Natural killer cell (primary cell): ENCODE measurements around the gene NDUFAB1. TPM values are rescaled to one million over a fixed set of nuclear protein-coding genes. Genes with fewer than 3 reads are reported as not detected.
"Not testable (repeated sequence)": the region's sequence is repeated elsewhere in the genome, so short reads cannot be mapped to it uniquely, and the experiment has no call there.

Experiments
- ATAC-seq, 3 donors: fragments of 150-1000 bp in 2 of 3; fragments of 200-7000 bp in 1 of 3; cut with Tn5 transposase; 1 replicate in 1 of 3; 2 replicates in 2 of 3; pipeline ENCODE4 v1.10.0; 2021; ENCODE audit warnings: mild to moderate bottlenecking in 2 of 3, moderate library complexity in 2 of 3
- DNase-seq, 2 donors: peaks; one replicate each; pipeline versions ENCODE4 v3.0.0 to v3.0.0-alpha.2; 2013 to 2021; ENCODE audit warnings: mixed read lengths in 1 of 2
- H3K27ac ChIP-seq: one replicate; pipeline ENCODE4 v1.5.1; 2013; ENCODE audit warnings: mild to moderate bottlenecking, low read length
- H3K27me3 ChIP-seq: one replicate; pipeline ENCODE4 v1.6.1; 2013; ENCODE audit warnings: low read length; ENCODE audit not compliant: control insufficient read depth, insufficient read depth
- H3K36me3 ChIP-seq: one replicate; pipeline ENCODE4 v1.6.1; 2013; ENCODE audit warnings: low read length; ENCODE audit not compliant: control insufficient read depth, insufficient read depth
- H3K4me1 ChIP-seq: one replicate; pipeline ENCODE4 v1.6.1; 2013; ENCODE audit warnings: low read length; ENCODE audit not compliant: control insufficient read depth, insufficient read depth
- H3K4me3 ChIP-seq: one replicate; pipeline ENCODE4 v1.5.1; 2013; ENCODE audit warnings: low read length
- H3K9me3 ChIP-seq: one replicate; pipeline ENCODE4 v1.6.1; 2013; ENCODE audit warnings: low read length; ENCODE audit not compliant: control insufficient read depth, insufficient read depth
- H3K27ac Mint-ChIP-seq, 2 donors: one replicate each; pipeline ENCODE4 v1.8.0; 2022; ENCODE audit warnings: mild to moderate bottlenecking in 2 of 2, mixed read lengths in 2 of 2, moderate library complexity in 1 of 2
- H3K27me3 Mint-ChIP-seq, 2 donors: one replicate each; pipeline ENCODE4 v1.8.0; 2022; ENCODE audit warnings: low read depth in 2 of 2, mixed read lengths in 2 of 2
- H3K36me3 Mint-ChIP-seq: one replicate; pipeline ENCODE4 v1.8.0; 2022; ENCODE audit warnings: mixed read lengths
- H3K4me1 Mint-ChIP-seq, 2 donors: one replicate each; pipeline ENCODE4 v1.8.0; 2022; ENCODE audit warnings: mixed read lengths in 2 of 2
- H3K4me3 Mint-ChIP-seq: one replicate; pipeline ENCODE4 v1.8.0; 2022; ENCODE audit warnings: mild to moderate bottlenecking, moderate library complexity, mixed read lengths
- H3K9me3 Mint-ChIP-seq, 2 donors: one replicate each; pipeline ENCODE4 v1.8.0; 2022; ENCODE audit warnings: mixed read lengths in 2 of 2
- WGBS: methylation state at CpG from one replicate; pipeline ENCODE4 v1.1.7; 2013; ENCODE audit warnings: missing lambda C conversion rate; ENCODE audit not compliant: insufficient coverage; 5-methylcytosine and 5-hydroxymethylcytosine counted together
- intact Hi-C: fragments of 100-400 bp; cut with micrococcal nuclease; formaldehyde crosslinking; loops from one replicate; pipeline ENCODE4 v1.14.2; 2022
- total RNA-seq, 4 donors: library from RNA; stranded (reverse); fragments of 120-200 nt in 1 of 4; gene quantifications; one replicate each; pipeline versions ENCODE4 v1.2.3 to v1.2.4, GENCODE V29; 2013 to 2022
- TF ChIP-seq, protein P1 (sequence below): fragments of 200-600 bp; IDR thresholded peaks from one replicate; pipeline ENCODE4 v1.8.0; 2022; ENCODE audit warnings: antibody characterized with exemption

NDUFAB1 gene
- total RNA-seq, 3 donors from 2014 or later (not counting 1 experiment from before 2014, with no cell fraction given) = 27.3 to 30.5 (median 28.3) TPM

DNA sequence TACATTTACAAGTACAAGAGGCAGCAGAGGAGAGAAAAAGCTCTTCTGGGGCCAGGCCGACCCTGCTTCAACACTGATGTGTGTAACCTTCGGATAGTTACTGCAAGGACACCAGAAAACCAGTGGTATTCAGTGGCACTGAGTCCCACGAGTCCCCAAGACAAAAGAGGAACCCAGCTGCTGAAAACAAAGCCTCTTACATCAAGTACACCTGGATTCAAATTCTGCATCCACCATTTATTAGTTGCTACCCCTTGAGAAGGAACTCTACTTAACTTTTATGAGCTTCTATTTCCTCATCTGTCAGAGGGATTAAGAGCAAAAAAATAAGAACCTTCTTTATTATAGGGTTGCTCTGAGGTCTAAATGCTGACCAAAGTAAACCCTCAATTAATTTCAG, 41.6 kb downstream of the NDUFAB1 start:
- no peak overlapping the region for H3K27ac Mint-ChIP-seq
- H3K4me3 Mint-ChIP-seq = no peak overlapping the region
- TF ChIP-seq, protein P1, sequence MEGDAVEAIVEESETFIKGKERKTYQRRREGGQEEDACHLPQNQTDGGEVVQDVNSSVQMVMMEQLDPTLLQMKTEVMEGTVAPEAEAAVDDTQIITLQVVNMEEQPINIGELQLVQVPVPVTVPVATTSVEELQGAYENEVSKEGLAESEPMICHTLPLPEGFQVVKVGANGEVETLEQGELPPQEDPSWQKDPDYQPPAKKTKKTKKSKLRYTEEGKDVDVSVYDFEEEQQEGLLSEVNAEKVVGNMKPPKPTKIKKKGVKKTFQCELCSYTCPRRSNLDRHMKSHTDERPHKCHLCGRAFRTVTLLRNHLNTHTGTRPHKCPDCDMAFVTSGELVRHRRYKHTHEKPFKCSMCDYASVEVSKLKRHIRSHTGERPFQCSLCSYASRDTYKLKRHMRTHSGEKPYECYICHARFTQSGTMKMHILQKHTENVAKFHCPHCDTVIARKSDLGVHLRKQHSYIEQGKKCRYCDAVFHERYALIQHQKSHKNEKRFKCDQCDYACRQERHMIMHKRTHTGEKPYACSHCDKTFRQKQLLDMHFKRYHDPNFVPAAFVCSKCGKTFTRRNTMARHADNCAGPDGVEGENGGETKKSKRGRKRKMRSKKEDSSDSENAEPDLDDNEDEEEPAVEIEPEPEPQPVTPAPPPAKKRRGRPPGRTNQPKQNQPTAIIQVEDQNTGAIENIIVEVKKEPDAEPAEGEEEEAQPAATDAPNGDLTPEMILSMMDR = no peak
- Histone ChIP-seq H3K9me3 (no peaks in the 10 kb centered on the region), H3K4me3 (no peak overlapping the region), H3K27me3 (no peaks in the 10 kb centered on the region), H3K4me1 (peaks cover 19% of the 10 kb centered on the region), H3K27ac (no peak overlapping the region), H3K36me3 (peaks cover 21% of the 10 kb centered on the region)
- H3K9me3 Mint-ChIP-seq = no peaks in the 10 kb centered on the region
- no peaks in the 10 kb centered on the region for H3K27me3 Mint-ChIP-seq
- H3K4me1 Mint-ChIP-seq = peaks cover 14 to 20% of the 10 kb centered on the region in 2 donors
- ATAC-seq = no peak
- no peaks in the 10 kb centered on the region for H3K36me3 Mint-ChIP-seq
- 94% methylated on average over 3 of the region's 3 CpGs for WGBS
- intact Hi-C loops = no loop called here
- no peak for DNase-seq

DNA sequence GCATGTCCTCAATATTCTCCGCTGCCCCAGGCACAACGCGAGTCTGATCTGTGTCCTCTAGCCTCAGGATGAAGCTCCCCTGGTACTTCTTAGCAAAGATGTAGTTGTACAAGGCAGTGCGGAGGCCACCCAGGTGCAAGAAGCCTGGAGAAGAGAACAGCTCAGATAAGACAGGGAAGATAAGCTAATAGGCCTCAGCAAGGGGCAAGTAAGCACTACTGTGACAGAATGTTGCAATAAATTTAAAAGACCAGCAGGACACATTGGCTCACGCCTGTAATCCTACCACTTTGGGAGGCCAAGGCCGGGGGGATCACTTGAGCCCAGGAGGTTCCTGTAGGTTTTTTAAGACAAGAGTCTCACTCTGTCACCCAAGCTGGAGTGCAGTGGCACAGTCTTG, 44.0 kb downstream of the NDUFAB1 start:
- Mint-ChIP-seq H3K27me3 (no peaks in the 10 kb centered on the region), H3K4me3 (no peak overlapping the region), H3K36me3 (peaks cover under 1% of the 10 kb centered on the region), H3K27ac (no peak overlapping the region), H3K9me3 (no peaks in the 10 kb centered on the region), H3K4me1 (peaks cover 9 to 10% of the 10 kb centered on the region in 2 donors)
- Histone ChIP-seq H3K27ac (no peak overlapping the region), H3K4me1 (peaks cover 10% of the 10 kb centered on the region), H3K27me3 (no peaks in the 10 kb centered on the region), H3K9me3 (no peaks in the 10 kb centered on the region), H3K4me3 (no peak overlapping the region), H3K36me3 (peaks cover 33% of the 10 kb centered on the region)
- intact Hi-C loops = no loop called here
- 88% methylated on average over 6 of the region's 6 CpGs for WGBS
- no peak for ATAC-seq
- DNase-seq = no peak
- TF ChIP-seq, protein P1 = no peak

DNA sequence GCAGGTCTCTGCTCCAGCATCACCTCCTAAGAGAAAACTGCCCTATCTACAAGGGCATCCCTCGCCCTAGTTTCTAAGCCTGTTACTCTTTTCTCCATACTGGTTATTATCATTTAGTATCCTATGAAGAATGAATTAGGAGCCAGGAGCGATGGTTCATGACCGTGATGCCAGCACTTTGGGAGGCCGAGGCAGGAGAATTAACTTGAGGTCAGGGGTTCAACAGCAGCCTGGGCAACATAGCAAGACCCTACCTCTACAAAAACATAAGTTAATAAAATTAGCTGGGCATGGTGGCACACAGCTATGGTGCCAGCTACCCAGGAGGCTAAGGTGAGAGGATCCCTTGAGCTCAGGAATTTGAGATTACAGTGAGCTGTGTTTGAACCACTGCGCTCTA, 46.2 kb downstream of the NDUFAB1 start:
- no peaks in the 10 kb centered on the region for H3K9me3 ChIP-seq
- no peaks in the 10 kb centered on the region for H3K4me1 Mint-ChIP-seq
- H3K4me3 ChIP-seq = no peak overlapping the region
- ATAC-seq (no peak), DNase-seq (no peak)
- H3K27me3 ChIP-seq = no peaks in the 10 kb centered on the region
- H3K4me3 Mint-ChIP-seq = no peak overlapping the region
- H3K4me1 ChIP-seq = no peaks in the 10 kb centered on the region
- H3K27ac Mint-ChIP-seq = no peak overlapping the region
- H3K27ac ChIP-seq = no peak overlapping the region
- 78% methylated on average over 3 of the region's 5 CpGs for WGBS
- intact Hi-C loops = no loop called here
- TF ChIP-seq, protein P1 = no peak
- H3K36me3 Mint-ChIP-seq = peaks cover 6% of the 10 kb centered on the region
- no peaks in the 10 kb centered on the region for H3K9me3 Mint-ChIP-seq
- H3K36me3 ChIP-seq = peaks cover 45% of the 10 kb centered on the region
- no peaks in the 10 kb centered on the region for H3K27me3 Mint-ChIP-seq

DNA sequence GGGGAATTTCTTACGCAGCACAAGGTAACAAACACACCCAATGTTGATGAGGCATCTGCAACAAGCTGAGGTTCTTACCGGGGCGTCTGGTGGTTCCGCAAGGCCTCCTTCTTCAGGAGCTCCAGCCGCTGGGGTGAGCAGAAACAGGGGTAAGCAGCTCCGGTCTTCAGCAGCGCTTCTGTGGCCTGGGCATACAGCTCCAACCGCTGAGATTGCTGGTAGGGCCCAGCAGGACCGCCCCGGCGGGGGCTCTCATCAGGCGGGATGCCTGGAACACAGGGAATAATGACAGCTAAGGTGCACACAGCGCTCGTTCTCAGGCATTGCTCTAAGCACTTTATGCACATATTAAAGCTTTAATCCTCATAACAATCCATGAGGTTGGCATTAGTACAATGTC, 51.7 kb downstream of the NDUFAB1 start:
- H3K9me3 Mint-ChIP-seq = no peaks in the 10 kb centered on the region
- H3K36me3 Mint-ChIP-seq = peaks cover 6% of the 10 kb centered on the region
- H3K4me3 Mint-ChIP-seq = no peak overlapping the region
- no peaks in the 10 kb centered on the region for H3K9me3 ChIP-seq
- no peaks in the 10 kb centered on the region for H3K27me3 Mint-ChIP-seq
- intact Hi-C loops = no loop called here
- no peaks in the 10 kb centered on the region for H3K4me1 Mint-ChIP-seq
- no peak overlapping the region for H3K4me3 ChIP-seq
- no peaks in the 10 kb centered on the region for H3K4me1 ChIP-seq
- no peak for DNase-seq
- H3K36me3 ChIP-seq = peaks cover 45% of the 10 kb centered on the region
- ATAC-seq = no peak
- H3K27ac ChIP-seq = no peak overlapping the region
- no peaks in the 10 kb centered on the region for H3K27me3 ChIP-seq
- no peak overlapping the region for H3K27ac Mint-ChIP-seq
- TF ChIP-seq, protein P1 = no peak
- WGBS = 97% methylated on average over 14 of the region's 14 CpGs

DNA sequence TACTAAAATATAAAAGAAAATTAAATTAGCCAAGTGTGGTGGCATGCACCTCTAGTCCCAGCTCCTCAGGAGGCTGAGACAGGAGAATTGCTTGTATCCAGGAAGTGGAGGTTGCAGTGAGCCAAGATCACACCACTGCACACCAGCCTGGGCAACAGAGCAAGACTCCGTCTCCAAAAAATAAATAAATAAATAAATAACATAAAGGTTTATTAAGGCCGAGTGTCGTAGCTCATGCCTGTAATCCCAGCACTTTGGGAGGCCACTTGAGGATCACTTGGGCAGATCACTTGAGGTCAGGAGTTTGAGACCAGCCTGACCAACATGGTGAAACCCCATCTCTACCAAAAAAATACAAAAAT, 55.3 kb downstream of the NDUFAB1 start:
- H3K9me3 ChIP-seq, H3K27me3 Mint-ChIP-seq, H3K4me3 Mint-ChIP-seq, ATAC-seq, intact Hi-C loops, H3K4me1 Mint-ChIP-seq, H3K27ac Mint-ChIP-seq, H3K27me3 ChIP-seq, H3K36me3 Mint-ChIP-seq, DNase-seq, H3K4me3 ChIP-seq, H3K4me1 ChIP-seq, H3K27ac ChIP-seq, H3K9me3 Mint-ChIP-seq: not testable (repeated sequence)
- WGBS = 93% methylated on average over 2 of the region's 3 CpGs
- H3K36me3 ChIP-seq = peaks cover 25% of the 10 kb centered on the region
